ENCODE results near the gene IER5.

IER5 gene

GRCh38 chr1:181077576-181078242 is 10.8 kb upstream of the IER5 start:
- DNase-seq: no peak

DNA sequence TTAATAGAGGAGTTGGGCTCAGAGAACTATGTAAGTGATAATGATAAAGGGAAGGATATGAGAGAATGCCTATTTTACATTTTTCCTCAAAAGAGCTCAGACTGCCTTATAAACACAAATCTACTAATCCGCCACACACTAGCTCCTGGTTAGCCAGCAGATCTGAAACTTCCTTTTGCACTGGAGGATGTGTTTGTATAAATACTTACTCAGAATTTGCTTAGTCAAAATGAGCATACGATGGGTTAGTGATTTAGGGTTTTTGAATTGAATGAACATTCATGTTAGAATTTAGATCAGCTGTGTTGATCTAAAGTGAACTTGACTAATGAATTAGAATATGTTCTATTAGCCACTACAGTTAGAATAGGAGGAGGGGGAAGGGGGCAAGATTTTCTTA is 9.1 kb upstream of the IER5 start:
- DNase-seq: no peak

DNA sequence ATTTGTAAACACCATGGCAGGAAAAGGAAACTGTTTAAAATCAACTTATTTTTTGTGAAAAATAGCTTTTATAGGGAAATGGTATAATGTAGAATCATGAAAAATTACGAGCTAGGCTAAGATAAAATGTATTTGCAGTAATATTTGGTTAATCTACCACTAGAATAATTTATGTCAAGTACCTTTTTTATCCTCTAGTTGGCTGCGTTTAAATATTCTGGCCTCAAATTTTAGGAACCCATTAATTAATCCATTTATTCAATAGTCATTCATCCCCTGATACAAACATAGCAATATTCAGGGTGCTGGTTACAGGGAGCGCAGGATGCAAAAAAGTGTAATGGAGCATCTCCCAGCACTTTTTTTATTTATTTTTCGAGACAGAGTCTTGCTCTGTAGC is 8.6 kb upstream of the IER5 start:
- DNase-seq: no peak

GRCh38 chr1:181080556-181080955 is 7.9 kb upstream of the IER5 start:
- DNase-seq: no peak

- DNase-seq: no peak
Measured at GRCh38 chr1:181081395-181081794, 7.1 kb upstream of the IER5 start.

- DNase-seq: peak in 1 of 2 experiments; percentile 39
Measured at GRCh38 chr1:181083842-181084605, 4.5 kb upstream of the IER5 start.

DNA sequence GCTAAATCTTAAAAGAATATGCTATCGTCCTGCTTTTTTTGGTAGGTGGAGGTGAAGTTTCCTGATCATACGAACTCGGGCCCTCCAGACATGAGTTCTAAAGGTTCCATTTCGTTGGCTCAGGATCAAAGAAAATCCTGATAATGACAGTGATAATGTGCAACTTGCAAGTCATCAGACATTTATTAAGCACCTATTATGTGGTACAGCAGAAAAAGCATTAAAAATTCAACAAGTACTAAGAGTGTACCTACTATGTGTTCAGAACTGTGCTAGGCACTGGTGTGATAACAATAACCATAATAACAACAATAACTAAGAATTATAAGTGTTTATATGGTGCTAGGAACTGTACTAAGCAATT is 3.9 kb upstream of the IER5 start:
- no peak for DNase-seq

DNA sequence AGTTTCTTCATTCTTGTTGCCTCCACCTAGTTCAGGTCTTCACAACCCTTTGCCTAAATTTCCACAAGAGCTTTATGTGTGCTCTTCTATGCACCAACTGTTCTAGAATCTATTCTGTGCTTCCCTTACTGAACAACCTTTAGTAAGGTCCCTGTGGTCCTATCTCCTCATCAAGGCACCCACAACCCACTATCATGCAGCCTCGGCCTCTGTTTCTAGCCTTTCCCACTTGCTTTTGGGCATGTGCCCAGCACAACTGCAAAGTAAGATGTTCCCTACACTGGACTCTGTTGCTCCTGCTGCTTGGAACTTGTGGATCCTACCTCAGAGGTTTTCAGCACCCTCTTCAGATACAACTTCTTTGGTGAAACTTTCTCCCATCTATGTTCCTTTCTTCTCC is 2.4 kb upstream of the IER5 start:
- DNase-seq: no peak

DNA sequence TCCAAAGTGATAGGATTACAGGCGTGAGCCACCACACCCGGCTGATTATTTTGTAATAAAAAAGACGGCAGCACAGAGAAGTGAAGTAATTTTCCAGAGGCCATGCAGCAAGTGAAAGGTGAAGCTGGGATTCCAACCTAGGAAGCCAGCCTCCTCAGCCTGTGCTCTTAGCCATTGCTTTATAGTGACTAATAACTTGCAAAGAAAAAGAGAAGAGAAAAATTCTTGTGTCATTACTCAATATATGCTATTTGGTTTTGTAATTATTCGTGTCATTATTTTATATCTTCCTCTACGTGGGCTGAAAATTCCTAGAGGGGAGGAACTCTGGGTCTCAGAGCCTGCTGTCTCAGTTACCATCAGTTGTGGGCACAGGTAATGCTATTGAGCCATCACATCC is 1.6 kb upstream of the IER5 start:
- DNase-seq: no peak

DNA sequence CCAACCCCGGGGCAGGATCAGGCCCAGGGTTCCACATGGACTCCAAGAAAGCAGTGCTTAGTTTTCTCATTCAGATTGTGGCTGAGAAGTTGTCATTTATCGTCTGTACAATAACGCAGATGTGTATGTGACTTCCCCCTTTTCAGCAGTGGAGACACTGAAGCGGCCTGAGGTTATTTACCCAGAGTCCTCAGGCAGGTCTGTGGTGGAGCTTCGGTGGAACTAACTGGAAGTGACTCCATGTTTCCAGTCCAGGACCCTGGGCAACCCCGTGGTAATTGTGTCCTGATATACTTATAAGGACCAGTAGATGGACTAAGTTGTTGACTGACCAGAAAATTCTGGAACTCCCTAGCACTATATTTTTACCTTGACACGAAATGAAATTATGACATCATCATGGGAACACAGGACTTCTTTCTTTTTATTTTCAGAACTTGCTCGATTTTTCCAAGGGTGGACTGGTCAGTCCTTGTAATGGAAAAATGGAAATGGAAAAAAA is 1.0 kb upstream of the IER5 start:
- DNase-seq: no peak

- DNase-seq: no peak
Measured at GRCh38 chr1:181089017-181089675, 646 bp downstream of the IER5 start.

DNA sequence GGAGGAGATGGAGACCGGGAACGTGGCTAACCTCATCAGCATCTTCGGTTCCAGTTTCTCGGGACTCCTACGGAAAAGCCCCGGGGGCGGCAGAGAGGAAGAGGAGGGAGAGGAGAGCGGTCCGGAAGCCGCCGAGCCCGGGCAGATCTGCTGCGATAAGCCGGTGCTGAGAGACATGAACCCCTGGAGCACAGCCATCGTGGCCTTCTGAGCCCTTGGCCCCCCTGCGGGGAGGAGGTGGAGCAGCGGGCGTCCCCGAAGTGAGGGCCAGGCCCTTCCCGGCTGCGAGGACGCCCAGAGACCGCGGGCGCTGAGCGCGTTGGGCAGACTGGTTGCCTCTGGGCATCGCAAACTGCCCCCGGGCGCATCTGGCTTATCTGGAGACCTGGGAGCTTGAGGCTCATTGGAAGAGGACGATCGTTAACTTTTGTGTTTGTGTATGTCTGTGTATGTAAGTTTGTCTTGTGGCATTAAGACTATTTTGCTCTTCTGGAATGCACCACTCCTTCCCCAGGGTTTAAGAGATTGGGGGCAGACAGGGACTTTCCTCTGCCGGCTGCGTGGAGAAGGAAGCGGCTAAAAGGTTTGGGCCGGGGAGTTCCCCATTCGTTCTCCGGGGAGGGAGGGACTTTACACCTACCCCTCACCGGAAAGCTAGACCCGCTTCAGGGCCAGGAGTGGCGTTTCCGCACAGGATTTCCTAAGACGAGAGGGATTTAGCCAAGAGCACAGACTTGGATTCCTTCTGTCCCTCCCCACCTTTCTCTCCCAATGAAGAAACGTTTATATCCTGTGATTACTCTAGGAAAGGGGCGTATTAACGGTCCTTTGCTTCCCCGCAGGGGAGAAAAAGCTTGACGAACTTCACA is 1.4 kb downstream of the IER5 start:
- DNase-seq: no peak

DNA sequence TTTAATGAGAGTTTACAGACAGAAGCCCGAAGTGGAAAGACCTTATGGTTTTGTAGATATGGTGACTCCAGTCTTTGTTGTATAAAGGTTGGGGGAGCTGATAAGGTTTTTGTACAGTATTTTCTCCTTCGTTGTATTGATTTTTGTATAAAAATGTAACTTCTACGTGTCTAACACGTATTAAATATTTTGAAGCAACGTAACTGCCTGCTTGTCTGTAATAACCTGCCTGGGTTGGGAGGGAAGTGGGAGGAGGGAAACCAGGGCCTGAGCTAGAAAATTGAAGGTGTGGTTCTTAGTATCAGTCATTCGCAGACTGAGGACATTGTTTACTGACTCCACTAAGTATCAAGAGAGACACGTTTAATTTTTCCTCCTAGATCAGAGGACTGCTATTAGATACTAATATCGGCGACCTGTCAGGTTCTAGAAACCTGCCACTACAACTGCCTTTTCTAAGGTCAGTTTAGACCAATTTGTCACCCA is 2.2 kb downstream of the IER5 start:
- no peak for DNase-seq

- no peak for DNase-seq
Measured at GRCh38 chr1:181091309-181092040, 3.0 kb downstream of the IER5 start.

- no peak for DNase-seq
Measured at GRCh38 chr1:181092056-181092455, 3.6 kb downstream of the IER5 start.

DNA sequence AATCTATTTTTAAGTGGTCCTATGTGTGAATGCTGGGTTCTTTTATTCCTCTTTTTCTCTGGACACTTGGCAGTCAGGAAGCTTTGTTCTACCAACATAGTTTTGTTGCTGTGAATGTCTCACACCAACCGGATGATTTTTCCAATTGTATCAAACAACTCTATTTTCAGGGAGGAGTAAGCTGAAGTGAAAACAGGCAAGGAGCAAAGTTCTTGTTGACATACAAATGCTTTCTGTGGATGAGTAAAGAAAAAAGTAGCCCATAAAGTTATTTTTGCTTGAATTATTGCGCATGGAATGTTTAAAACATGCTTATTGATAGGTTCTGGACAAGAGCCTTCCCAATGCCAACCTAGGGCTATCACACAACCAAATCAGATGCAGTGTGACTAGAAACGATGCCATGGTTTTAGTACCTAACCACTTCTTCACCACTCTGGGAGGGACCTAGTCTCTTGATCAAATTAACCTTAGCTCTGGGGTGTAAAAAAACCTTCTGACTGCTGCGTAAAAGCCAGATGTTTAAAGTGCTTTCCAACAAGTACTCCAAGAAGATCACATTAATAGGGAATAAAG is 4.5 kb downstream of the IER5 start:
- DNase-seq: no peak

DNA sequence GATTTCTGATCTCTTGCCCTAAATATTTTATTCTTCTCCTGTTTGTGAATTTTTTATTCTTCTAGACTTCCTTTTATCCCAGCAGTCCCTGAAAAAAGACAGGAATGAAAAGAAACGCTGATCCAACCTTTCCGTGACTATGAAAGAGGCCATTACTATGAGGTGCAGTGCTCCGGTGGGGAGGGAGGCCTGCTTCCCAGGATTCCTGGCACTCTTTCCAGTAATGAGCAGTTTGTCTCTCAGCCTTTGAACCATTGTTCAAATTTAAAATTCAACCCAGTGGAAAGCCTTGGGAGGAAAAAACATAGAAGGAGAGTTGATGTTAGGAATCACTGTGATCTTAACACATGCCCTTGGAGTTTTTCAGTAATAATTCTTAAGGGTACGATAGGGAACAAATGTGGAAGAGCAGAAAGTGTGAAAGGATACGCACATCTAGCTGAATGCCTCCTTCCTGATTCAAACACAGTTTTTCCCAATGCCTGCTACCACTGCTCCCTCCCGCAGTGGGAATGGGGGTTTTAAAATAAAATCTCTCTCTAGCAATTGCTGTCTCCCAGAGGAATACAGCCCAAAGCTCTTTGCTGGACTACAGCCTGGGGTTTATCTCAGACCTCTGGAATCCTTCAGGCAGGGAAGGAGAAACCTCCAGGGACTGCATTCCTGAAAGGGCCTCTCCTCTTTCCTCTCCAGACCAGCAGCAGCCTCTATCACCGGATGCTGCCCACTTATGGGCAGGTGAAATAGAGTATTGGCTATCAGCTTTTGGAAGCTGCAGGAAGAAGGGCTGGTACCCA is 6.1 kb downstream of the IER5 start:
- no peak for DNase-seq

DNA sequence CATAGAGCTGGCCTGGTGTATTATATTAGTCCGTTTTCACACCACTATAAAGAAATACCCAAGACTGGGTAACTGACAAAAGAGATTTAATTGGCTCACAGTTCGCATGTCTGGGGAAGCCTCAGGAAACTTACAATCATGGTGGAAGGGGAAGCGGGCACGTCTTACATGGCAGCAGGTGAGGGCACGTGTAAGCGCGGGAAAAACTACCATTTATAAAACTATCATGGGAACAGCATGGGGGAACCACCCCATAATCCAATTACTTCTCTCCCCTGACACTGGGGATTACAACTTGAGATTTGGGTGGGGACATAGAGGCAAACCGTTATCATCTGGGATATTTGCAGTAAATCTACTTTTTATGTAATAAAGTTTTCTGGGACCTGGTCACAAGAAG is 6.8 kb downstream of the IER5 start:
- no peak for DNase-seq

- DNase-seq: no peak
Measured at GRCh38 chr1:181095763-181096184, 7.3 kb downstream of the IER5 start.

- no peak for DNase-seq
Measured at GRCh38 chr1:181097242-181097641, 8.7 kb downstream of the IER5 start.

All from NCI-H1930 (cell line).